Smooth muscle cell (in vitro differentiated cells): Measurements from ENCODE around the gene AP1M1. TPM values are rescaled to one million over a fixed set of nuclear protein-coding genes. Genes with fewer than 3 reads are reported as not detected.

Experiments
- DNase-seq: peaks from one replicate; lab custom pipeline; 2025; ENCODE audit not compliant: unreplicated experiment; lab: John Stamatoyannopoulos, UW
- H2AFZ ChIP-seq: fragments of 200-600 bp; sonication (generic); 2 replicates; pipeline ENCODE4 v1.6.0; 2016; ENCODE audit warnings: antibody characterized with exemption, low read depth, mild to moderate bottlenecking
- H3F3A ChIP-seq: fragments of 200-600 bp; sonication (generic); 2 replicates; pipeline ENCODE4 v1.6.0; 2017; ENCODE audit warnings: antibody characterized with exemption, low read depth
- H3K27ac ChIP-seq: fragments of 200-600 bp; sonication (generic); 2 replicates; pipeline ENCODE4 v1.5.1; 2016; ENCODE audit warnings: low read depth, mild to moderate bottlenecking
- H3K27me3 ChIP-seq: fragments of 200-600 bp; sonication (generic); 2 replicates; pipeline ENCODE4 v1.6.1; 2016; ENCODE audit warnings: low read depth, mild to moderate bottlenecking
- H3K36me3 ChIP-seq: fragments of 200-600 bp; sonication (generic); 2 replicates; pipeline ENCODE4 v1.5.1; 2016; ENCODE audit warnings: low read depth
- H3K4me1 ChIP-seq: fragments of 200-600 bp; sonication (generic); 2 replicates; pipeline ENCODE4 v1.5.1; 2016; ENCODE audit warnings: low read depth
- H3K4me2 ChIP-seq: fragments of 200-600 bp; sonication (generic); 2 replicates; pipeline ENCODE4 v1.6.0; 2016; ENCODE audit warnings: mild to moderate bottlenecking
- H3K4me3 ChIP-seq: fragments of 200-600 bp; sonication (generic); 2 replicates; pipeline ENCODE4 v1.5.1; 2016; ENCODE audit warnings: mild to moderate bottlenecking
- H3K79me2 ChIP-seq: fragments of 200-600 bp; sonication (generic); 2 replicates; pipeline ENCODE4 v1.6.0; 2016; ENCODE audit warnings: low read depth, mild to moderate bottlenecking
- H3K9ac ChIP-seq: fragments of 200-600 bp; sonication (generic); 2 replicates; pipeline ENCODE4 v1.6.0; 2016; ENCODE audit warnings: low read depth
- H3K9me3 ChIP-seq: fragments of 200-600 bp; sonication (generic); replicated peaks from 2 replicates; pipeline ENCODE4 v1.5.1; 2016; ENCODE audit warnings: low read depth
- H4K20me1 ChIP-seq: fragments of 200-600 bp; sonication (generic); 2 replicates; pipeline ENCODE4 v1.6.0; 2016; ENCODE audit warnings: low read depth
- WGBS: methylation state at CpG from one replicate; pipeline ENCODE4 v1.1.7; 2016; ENCODE audit warnings: low lambda C conversion rate; 5-methylcytosine and 5-hydroxymethylcytosine counted together
- polyA plus RNA-seq: library from polyadenylated mRNA; unstranded; fragments of >200 nt; fragmentation: Nextera tagmentation; extraction: Ambion mirVana; gene quantifications from 2 replicates; pipeline ENCODE4 v1.2.1, GENCODE V29; 2016
- total RNA-seq: library from RNA; depleted of rRNA; stranded (reverse); fragments of >200 nt; gene quantifications from 2 replicates; pipeline ENCODE4 v1.2.3, GENCODE V29; 2014
- TF ChIP-seq, protein P1 (sequence below): fragments of 200-600 bp; sonication (generic); IDR thresholded peaks from 2 replicates; pipeline ENCODE4 v1.5.1; 2017; ENCODE audit warnings: borderline replicate concordance, mild to moderate bottlenecking, antibody characterized with exemption; ENCODE audit not compliant: insufficient read depth, poor library complexity, severe bottlenecking

AP1M1 gene
- total and polyA plus RNA-seq, 2 experiments from 2014 or later, result 70.6 to 119 TPM

DNA sequence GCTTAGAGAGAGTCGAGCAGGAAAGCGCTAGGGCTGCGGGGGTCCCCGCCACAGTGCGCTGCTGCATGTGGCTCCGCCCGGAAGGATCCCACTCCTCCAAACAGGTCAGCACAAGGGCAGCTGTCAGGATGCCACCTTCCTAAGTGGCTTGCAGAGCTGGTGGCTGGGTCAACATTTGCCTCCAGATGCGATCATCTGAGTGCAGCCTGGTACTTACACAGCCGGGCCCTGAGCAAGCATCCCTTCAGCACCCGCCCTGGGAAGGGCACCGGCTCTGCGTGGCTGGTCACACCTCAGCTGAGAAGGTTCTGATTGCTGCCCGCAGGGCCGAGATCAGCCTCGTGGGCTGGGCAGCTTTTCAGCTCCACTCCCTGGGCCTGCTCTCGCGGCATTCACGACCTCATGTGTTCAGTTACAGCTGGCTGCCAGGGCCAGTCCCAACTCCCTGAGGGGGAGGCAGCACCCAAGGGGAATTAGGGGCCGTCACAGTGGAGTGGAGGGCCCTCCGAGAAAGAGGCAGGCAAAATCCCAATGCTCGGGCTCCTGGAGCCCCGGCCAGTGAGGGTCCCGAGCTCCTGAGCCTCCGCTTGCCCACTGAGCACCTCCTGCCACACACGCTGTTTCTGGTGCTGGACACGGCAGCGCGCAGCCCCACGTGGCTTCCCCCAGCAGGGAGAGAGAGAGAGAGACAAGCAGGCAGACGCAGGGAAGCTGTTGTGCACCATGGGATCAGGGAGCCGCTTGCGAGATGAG, 26.8 kb downstream of the AP1M1 start:
- H3K4me1 ChIP-seq, result no peaks in the 10 kb centered on the region
- H3F3A ChIP-seq, result no peaks in the 10 kb centered on the region
- H3K36me3 ChIP-seq, result peaks cover 16% of the 10 kb centered on the region
- H3K27me3 ChIP-seq, result no peaks in the 10 kb centered on the region
- peaks cover 14% of the 10 kb centered on the region for H3K79me2 ChIP-seq
- H4K20me1 ChIP-seq, result peaks cover 40% of the 10 kb centered on the region
- TF ChIP-seq, protein P1, sequence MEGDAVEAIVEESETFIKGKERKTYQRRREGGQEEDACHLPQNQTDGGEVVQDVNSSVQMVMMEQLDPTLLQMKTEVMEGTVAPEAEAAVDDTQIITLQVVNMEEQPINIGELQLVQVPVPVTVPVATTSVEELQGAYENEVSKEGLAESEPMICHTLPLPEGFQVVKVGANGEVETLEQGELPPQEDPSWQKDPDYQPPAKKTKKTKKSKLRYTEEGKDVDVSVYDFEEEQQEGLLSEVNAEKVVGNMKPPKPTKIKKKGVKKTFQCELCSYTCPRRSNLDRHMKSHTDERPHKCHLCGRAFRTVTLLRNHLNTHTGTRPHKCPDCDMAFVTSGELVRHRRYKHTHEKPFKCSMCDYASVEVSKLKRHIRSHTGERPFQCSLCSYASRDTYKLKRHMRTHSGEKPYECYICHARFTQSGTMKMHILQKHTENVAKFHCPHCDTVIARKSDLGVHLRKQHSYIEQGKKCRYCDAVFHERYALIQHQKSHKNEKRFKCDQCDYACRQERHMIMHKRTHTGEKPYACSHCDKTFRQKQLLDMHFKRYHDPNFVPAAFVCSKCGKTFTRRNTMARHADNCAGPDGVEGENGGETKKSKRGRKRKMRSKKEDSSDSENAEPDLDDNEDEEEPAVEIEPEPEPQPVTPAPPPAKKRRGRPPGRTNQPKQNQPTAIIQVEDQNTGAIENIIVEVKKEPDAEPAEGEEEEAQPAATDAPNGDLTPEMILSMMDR, result no peak
- H3K9me3 ChIP-seq, result no peaks in the 10 kb centered on the region
- H3K9ac ChIP-seq, result no peak overlapping the region
- H2AFZ ChIP-seq, result no peak overlapping the region
- DNase-seq, result no peak
- no peak overlapping the region for H3K4me2 ChIP-seq
- H3K4me3 ChIP-seq, result no peak overlapping the region
- no peak overlapping the region for H3K27ac ChIP-seq
- 96% methylated on average over 29 of the region's 32 CpGs for WGBS

GRCh38 chr19:16225279-16226183, 27.8 kb downstream of the AP1M1 start:
- H4K20me1 ChIP-seq, result peaks cover 40% of the 10 kb centered on the region
- no peak overlapping the region for H3K4me3 ChIP-seq
- TF ChIP-seq, protein P1, result no peak
- no peak for DNase-seq
- H3F3A ChIP-seq, result no peaks in the 10 kb centered on the region
- no peak overlapping the region for H2AFZ ChIP-seq
- H3K79me2 ChIP-seq, result peaks cover 7% of the 10 kb centered on the region
- no peak overlapping the region for H3K4me2 ChIP-seq
- H3K27ac ChIP-seq, result no peak overlapping the region
- 98% methylated on average over 20 of the region's 21 CpGs for WGBS
- no peaks in the 10 kb centered on the region for H3K27me3 ChIP-seq
- H3K4me1 ChIP-seq, result no peaks in the 10 kb centered on the region
- no peaks in the 10 kb centered on the region for H3K9me3 ChIP-seq
- no peak overlapping the region for H3K9ac ChIP-seq
- peaks cover 6% of the 10 kb centered on the region for H3K36me3 ChIP-seq

GRCh38 chr19:16226184-16226591, 28.5 kb downstream of the AP1M1 start:
- Histone ChIP-seq H3K79me2 (peaks cover 4% of the 10 kb centered on the region), H3K36me3 (no peaks in the 10 kb centered on the region), H3K9ac (no peak overlapping the region), H3K27me3 (no peaks in the 10 kb centered on the region), H3K4me3 (no peak overlapping the region), H3F3A (no peaks in the 10 kb centered on the region), H3K27ac (no peak overlapping the region), H4K20me1 (peaks cover 40% of the 10 kb centered on the region), H2AFZ (no peak overlapping the region), H3K4me2 (no peak overlapping the region), H3K4me1 (no peaks in the 10 kb centered on the region), H3K9me3 (no peaks in the 10 kb centered on the region)
- no peak for DNase-seq
- TF ChIP-seq, protein P1, result no peak
- WGBS, result 95% methylated on average over 12 of the region's 16 CpGs
